GM18907 (cell line): Measurements from ENCODE around the gene ZNF536.
"Not testable (repeated sequence)": the region's sequence is repeated elsewhere in the genome, so short reads cannot be mapped to it uniquely, and the experiment has no call there.

Experiments
- ATAC-seq: cut with Tn5 transposase; IDR thresholded peaks from one replicate; pipeline ENCODE4 v1.9.1; 2021; ENCODE audit warnings: mild to moderate bottlenecking, moderate library complexity; ENCODE audit not compliant: unreplicated experiment

The ZNF536 gene

DNA sequence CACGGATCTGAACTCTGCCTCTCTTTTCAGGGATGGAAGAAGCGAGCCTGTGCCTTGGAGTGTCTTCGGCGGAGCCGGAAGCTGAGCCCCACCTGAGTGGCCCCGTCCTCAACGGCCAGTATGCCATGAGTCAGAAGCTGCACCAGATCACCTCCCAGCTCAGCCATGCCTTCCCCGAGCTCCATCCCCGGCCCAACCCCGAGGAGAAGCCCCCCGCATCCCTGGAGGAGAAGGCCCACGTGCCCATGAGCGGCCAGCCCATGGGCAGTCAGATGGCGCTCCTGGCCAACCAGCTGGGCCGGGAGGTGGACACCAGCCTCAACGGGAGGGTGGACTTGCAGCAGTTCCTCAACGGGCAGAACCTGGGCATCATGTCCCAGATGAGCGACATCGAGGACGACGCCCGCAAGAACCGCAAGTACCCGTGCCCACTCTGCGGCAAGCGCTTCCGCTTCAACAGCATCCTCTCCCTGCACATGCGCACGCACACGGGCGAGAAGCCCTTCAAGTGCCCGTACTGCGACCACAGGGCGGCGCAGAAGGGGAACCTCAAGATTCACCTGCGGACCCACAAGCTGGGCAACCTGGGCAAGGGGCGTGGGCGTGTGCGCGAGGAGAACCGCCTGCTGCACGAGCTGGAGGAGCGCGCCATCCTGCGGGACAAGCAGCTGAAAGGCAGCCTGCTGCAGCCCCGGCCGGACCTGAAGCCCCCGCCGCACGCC lies 71.5 kb downstream of the ZNF536 start:
- ATAC-seq: no peak

DNA sequence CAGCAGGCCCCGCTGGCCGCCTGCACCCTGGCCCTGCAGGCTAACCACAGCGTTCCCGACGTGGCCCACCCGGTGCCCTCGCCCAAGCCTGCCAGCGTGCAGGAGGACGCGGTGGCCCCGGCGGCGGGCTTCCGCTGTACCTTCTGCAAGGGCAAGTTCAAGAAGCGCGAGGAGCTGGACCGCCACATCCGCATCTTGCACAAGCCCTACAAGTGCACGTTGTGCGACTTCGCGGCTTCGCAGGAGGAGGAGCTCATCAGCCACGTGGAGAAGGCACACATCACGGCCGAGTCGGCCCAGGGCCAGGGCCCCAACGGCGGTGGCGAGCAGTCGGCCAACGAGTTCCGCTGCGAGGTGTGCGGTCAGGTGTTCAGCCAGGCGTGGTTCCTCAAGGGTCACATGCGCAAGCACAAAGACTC lies 72.1 kb downstream of the ZNF536 start:
- ATAC-seq: no peak

DNA sequence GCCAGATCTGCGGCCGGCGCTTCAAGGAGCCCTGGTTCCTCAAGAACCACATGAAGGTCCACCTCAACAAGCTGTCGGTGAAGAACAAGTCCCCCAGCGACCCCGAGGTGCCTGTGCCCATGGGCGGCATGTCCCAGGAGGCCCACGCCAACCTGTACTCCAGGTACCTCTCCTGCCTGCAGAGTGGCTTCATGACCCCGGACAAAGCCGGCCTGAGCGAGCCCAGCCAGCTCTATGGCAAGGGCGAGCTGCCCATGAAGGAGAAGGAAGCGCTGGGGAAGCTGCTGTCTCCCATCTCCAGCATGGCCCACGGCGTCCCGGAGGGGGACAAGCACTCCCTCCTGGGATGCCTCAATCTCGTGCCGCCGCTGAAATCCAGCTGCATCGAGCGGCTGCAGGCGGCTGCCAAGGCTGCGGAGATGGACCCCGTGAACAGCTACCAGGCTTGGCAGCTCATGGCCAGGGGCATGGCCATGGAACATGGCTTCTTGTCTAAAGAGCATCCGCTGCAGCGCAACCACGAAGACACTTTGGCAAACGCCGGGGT lies 72.6 kb downstream of the ZNF536 start:
- ATAC-seq: no peak

DNA sequence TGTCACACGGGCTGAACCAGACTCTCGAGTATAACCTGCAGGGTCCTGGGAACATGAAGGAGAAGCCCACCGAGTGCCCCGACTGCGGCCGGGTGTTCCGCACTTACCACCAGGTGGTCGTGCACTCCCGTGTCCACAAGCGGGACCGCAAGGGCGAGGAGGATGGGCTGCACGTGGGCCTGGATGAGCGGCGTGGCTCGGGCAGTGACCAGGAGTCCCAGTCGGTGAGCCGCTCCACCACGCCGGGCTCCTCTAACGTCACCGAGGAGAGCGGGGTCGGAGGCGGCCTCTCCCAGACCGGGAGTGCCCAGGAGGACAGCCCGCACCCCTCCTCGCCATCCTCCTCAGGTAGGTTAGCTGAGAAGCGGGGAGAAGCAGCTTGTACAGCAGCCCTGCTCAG lies 73.2 kb downstream of the ZNF536 start:
- no peak for ATAC-seq

DNA sequence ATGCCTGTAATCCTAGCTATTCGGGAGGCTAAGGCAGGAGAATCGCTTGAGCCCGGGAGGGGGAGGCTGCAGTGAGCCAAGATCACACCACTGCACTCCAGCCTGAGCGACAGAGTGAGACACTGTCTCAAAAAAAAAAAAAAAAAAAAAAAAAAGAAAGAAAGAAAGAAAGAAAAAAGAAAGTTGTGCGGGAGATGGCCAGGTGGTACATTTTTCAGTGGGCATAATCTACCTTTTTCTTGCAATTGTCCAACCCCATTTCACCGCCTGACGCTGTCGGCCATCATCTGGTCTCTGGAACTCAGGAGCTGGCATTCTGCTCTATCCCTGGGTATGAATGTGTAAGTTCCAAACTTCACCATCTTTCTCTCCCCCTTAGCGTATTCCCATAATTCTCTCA lies 73.9 kb downstream of the ZNF536 start:
- not testable (repeated sequence) for ATAC-seq

DNA sequence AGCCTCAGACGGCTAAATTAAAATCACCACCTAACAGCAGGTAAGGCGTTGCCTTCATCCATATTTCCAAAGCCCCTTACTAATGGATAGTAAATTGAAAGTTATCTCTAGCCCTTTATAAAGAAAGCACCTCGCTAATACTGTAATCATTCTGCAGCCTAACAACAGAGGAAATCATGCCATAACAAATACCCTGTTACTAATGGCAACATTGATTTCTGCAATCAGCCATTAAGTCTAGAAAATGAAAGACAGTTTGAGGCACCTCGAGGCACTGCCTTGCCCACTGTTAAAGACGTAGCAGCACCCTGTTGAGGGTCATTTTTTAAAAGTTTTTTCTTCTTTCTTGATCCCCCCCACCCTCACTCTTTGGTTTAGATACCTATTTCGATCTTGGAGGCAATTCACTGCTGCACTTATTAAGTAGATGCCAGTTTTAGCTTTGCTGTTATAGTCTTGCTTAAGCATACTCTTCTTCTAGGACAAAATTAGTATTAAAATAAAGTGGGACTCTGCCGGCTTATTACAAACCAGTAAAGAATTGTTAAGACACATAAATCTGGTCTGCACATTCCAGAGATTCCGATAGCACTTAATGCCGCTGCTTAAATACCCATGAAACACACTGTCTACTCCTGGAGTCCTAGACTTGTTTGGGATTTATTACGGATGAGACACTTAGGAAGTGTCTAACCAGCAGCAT lies 74.8 kb downstream of the ZNF536 start:
- no peak for ATAC-seq

DNA sequence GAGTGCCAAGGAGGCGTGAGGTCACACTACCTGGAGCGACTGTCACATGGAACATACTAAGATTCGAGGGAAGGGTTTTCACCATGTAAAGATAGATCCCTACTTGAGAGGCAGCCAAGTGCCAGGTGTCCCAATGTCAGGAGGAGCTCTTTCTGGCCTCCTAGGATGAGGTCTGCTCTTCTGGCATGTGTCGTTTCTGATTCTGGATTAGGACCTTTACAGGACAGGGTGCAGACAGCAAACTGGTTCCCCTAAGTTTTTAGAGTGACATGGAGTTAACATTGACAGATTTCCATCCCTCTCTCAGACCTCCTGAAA lies 75.3 kb downstream of the ZNF536 start:
- no peak for ATAC-seq

DNA sequence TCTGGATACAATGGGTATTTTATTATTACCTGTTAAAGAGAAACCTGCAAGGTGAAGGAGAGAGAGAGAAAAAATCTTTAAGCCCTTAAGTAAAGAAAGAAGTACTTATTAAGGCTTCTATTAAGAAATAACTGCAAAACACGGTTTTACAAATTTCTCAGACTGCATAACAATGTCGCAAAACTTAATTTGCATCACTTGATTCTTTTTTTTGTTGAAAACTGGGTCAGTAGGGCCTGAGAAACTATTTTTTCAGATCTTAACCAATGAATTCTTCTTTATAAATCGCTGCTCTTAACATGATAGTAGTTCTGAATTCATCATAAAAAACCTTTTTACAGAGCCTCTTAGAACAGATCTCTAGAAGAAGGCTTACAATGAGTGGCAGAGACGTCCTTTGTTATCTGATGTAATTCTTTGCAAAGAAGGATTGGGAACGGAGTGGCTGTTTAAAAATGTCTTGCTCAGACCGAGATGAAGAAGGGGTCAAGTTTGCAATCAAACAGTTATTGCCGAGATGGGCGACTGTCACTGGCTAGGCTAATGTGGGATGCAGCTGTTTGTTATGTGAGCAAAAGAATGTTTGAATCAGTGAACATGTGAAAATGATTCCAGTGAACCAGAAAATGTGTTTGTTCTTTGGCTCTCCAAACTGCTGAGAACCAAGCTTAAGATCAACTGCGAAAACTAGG lies 76.3 kb downstream of the ZNF536 start:
- no peak for ATAC-seq

DNA sequence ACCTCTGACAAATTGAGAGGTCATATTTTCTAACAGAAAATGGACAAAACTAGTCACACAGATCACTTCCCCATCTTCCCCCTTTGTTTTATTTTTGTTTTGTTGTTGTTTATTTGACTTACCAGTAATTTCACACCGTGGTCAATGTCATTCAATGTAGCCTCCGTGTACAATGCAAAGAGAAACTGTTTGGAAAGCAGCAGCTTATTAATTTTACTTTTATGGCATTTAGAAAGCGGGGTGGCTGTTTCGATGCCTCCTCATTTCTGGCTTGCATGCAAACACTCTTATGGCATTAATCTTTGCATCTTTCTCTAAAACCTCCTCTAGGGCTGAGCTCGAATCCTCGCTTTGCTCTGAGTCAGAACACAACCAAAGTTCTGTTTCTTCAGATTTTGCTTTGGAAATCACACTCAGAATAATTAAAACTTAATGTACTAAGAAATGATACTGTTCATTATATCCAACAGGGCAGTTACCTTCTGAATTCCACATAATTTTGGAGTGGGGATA lies 77.0 kb downstream of the ZNF536 start:
- ATAC-seq: no peak

DNA sequence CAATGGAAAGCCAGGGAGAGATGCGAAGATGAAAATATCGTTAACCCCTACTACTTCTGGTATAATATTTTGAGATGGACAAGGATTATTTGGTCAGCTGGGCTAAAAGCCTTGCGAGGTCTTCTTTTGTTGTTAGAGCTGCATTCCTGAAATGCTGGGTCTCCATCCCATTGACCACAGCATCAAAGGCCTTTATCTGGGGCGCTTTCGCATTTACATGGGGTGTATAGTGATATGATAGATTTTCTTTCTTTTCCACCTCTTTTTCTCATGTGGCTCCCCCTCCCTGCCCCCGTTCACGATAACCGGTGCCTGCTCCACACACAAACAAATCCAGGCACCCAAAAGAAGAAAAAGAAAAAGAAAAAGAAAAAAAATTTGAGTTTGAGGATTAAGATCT lies 77.5 kb downstream of the ZNF536 start:
- no peak for ATAC-seq

DNA sequence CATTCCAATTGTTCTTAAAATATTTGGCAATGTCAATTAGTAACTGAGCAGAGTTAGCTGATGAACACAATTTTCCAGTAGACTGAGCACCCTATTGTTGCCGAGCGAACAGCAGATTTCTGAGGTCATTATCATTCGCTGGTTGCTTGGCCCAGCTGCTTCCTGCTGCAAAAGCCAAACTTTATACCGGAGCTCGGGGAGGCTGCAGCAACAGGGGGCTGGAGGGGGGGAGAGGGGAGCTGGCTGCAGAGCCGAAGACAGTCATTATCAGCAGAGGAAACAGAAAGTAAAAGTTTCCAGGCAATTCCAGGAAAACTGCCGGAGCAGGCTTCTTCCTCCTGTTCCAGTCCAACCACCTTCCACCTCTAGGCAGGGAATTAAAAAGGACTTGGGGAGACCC lies 77.9 kb downstream of the ZNF536 start:
- ATAC-seq: no peak

DNA sequence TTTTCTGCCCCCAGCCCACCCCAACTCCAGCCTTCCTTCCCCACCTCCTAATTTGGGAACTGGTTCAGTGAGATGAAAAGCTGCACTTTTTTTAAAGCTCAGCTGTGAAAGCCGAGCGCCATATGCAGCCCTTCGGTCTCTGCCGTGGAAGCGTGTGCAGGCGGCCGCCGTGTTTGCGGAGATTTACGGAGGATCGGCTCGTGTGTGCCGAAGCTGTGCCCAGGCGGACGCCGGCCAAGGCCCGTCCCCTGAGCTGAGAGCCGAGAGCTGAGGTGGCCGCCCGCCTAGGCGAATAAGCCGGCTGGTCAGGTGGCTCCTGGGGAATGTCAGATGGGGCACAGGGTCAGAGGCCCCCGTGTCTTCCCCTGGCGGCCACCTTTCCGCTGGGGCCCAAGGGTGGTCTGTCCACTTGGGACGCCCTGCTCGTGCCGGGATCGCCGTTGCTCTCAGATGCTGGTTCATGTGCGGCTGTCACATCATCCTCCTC lies 78.7 kb downstream of the ZNF536 start:
- ATAC-seq: no peak

DNA sequence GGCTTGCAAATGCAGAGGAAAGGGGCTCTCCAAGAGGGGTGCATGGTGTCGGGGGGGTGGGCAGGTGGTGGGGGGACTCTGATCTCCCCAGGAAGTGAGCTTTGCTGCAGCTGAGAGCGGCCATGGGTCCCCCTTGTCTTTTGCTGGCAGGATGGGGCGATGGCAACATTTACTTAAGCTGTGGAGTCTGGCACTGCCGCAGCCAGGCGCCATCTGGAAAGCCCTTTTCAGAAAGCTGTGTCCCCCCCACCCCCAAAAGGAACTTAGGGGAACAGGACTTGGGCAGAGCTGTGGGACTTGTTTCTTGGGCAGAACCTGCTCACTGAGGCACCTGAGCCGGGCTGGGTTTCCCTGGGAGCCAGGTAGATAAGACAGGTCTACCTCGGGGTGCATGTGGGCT lies 80.7 kb downstream of the ZNF536 start:
- no peak for ATAC-seq

DNA sequence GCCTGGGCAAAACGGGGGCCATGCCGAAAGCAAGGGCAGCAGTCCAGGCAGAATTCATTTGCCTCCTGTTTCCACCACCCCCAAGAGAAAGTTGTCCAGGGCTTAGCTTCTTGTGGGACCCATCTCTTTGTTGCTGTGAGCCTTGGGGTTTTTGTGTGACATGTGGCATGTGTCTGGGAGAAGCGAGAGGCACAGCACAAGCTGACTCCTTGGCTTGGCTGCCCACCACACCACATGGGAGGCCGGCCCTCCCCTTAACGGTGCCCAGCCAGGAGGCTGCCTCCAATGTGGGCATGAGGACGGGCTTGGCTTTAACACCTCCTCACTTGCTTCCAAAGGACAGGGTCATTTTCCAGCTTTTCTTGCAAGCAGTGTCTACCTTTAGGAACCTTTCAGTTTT lies 81.6 kb downstream of the ZNF536 start:
- no peak for ATAC-seq

DNA sequence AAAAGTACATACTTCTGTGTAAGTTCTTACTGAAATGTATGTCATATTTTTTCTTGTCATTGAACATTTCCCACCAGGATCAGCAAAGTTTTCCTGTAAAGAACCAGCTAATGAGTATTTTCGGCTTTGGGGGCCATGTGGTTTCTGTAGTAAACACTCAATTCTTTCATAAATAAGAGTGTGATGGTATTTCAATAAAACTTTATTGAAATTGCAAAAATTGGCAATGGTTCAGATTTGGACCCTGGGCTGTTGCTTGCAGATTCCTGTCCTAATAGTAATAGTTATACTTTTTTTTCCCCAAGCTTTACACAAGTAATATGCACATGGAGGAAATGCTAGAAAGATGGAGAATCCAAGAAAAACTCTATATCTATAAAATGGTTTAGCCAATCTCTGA lies 83.7 kb downstream of the ZNF536 start:
- no peak for ATAC-seq

DNA sequence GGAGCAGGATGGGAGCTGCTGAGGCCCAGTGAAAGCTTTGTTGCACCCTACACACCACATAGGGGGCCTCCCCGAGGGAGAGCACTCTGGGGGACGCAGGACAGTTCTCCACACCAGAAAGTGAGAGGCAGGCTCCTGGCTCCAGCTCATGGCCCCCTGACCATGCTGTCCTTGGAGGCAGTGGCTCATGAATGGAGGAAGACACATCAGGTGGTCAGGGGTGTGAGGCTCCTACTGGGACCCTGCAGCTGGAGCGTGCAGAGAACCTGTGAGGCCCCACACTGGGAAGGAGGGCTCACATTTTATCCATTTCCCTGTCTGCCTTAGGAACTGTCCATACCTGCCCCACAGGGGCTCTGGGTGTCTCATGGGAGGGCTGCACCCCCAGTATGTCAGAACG lies 85.3 kb downstream of the ZNF536 start:
- ATAC-seq: no peak

DNA sequence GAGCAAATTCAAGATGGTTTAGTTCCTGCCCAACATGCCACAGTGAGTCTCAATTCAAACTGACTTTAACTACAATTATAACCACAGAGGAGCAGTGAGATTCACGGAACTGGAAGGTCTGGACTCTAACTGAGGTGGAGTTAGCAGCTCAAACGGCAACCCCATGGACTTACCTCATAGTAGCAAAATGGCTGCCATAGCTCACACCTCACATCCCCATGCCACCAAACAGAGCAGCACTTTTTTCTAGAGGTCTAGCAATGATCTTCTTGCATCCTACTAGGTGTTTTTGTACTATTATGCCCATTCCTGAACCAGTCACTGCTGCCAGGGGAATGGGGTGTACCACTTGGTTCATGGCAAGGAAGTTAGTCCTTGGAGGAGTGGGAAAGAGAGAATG lies 87.7 kb downstream of the ZNF536 start:
- no peak for ATAC-seq

DNA sequence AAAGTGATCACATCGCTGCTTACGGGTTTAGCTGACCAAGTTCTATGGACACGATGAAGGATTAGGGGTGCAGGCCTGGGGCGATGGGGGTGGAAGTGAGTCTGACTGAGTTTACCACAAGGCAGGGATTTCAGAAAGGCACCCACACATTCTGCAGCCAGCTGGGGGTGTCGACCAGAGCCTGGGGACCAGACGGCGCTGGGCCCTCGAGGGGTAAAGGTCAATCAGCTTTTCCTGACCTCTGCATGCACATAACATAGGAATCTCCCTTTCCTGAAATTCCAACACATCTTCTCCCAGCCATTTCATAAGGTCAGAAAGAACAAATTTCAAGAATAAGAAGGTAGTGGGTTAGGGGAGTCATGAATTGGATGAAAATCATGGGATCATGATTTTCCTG lies 92.0 kb downstream of the ZNF536 start:
- no peak for ATAC-seq

DNA sequence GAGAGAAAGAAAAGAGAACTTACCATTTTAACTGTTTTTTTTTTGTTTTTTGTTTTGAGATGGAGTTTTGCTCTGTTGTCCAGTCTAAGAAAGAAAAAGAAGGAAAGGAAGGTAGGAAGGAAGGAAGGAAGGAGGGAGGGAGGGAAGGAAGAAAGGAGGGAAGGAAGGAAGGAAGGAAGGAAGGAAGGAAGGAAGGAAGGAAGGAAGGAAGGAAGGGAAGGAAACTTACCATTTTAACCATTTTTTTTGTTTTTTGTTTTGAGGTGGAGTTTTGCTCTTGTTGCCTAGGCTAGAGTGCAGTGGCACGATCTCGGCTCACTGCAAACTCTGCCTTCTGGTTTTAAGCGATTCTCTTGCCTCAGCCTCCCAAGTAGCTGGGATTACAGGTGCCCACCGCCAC lies 94.4 kb downstream of the ZNF536 start:
- not testable (repeated sequence) for ATAC-seq

DNA sequence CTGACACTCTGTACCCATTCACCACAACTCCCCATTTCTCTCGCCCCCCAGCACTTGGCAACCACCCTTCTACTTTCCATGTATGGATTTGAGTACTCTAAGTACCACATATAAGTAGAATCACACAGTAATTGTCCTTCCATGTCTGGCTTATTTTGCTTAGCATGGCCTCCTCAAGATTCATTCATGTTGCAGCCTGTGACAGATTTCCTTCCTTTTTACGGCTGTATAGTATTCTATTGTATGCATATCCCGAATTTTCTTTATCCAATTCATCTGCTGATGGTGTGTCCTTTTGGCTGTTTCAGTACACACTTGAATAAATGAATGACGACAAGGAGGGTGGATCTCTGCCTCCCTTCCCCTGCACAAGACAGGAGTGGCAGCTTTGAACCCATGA lies 95.1 kb downstream of the ZNF536 start:
- ATAC-seq: no peak

DNA sequence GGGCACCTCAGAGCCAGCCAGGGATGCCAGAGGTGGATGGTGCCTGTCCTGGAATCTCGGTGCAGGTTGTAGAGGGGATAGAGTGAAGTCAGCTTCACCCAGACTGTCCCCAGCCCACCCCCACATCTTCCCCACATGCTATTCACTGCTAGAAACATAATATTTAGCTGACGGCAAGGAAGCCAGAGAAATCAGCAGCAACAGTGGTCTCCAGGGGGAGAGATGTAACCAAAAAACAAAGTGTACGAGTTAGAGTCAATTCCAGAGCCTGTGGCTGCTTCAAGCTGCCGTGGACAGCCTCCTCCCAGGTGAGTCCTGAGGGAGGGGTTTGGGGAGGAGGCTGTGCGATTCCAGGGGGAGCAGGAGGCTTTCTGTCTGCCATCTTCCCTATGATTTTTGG lies 97.6 kb downstream of the ZNF536 start:
- ATAC-seq: no peak

DNA sequence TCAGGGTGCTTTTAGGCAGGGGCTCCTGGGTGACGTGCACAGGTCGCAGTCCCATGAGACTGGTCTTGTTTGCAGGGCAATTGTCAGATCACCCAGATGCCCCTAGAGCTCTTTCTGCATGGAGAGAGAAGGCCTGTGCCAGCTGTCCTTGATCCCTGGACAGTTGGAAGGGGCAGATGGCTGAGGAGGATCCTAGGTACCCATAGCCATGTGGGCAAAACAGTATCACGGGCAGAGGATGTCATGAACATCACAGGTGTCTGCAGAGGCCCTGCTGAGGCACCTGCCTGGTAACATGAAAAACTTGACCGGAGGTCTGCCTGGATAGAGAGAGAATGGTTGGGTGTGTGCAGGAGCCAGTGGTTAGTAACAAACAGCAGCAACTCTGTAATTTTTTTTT lies 99.3 kb downstream of the ZNF536 start:
- no peak for ATAC-seq
